Activated T-cell treated with anti-CD3 and anti-CD28 coated beads, Interleukin-2, amount 50 U/mL, for 72 hours (primary cell): Measurements from ENCODE around the gene CDC42BPA. TPM values are rescaled to one million over a fixed set of nuclear protein-coding genes. Genes with fewer than 3 reads are reported as not detected.
"Not testable (repeated sequence)": the region's sequence is repeated elsewhere in the genome, so short reads cannot be mapped to it uniquely, and the experiment has no call there.

Experiments
- ATAC-seq, 2 donors: fragments of 150-1000 bp; cut with Tn5 transposase; replicated peaks in 1 of 2; 2 replicates each; pipeline ENCODE4 v1.10.0; 2021; ENCODE audit warnings: moderate library complexity in 2 of 2, mild to moderate bottlenecking in 1 of 2
- DNase-seq, 2 donors: peaks; one replicate each; pipeline ENCODE4 v3.0.0; 2021 to 2022; ENCODE audit warnings: mixed read lengths in 1 of 2
- H3K27ac Mint-ChIP-seq: one replicate; pipeline ENCODE4 v1.8.0; 2022; ENCODE audit warnings: mild to moderate bottlenecking, moderate library complexity, mixed read lengths
- H3K27me3 Mint-ChIP-seq: one replicate; pipeline ENCODE4 v1.8.0; 2022; ENCODE audit warnings: low read depth, mixed read lengths
- H3K36me3 Mint-ChIP-seq, 2 donors: one replicate each; pipeline ENCODE4 v1.8.0; 2022; ENCODE audit warnings: mixed read lengths in 2 of 2, mild to moderate bottlenecking in 1 of 2; ENCODE audit not compliant: insufficient read depth in 2 of 2
- H3K4me1 Mint-ChIP-seq: one replicate; pipeline ENCODE4 v1.8.0; 2022; ENCODE audit warnings: low read depth, mixed read lengths
- H3K4me3 Mint-ChIP-seq, 2 donors: one replicate each; pipeline ENCODE4 v1.8.0; 2022; ENCODE audit warnings: mild to moderate bottlenecking in 2 of 2, mixed read lengths in 2 of 2, moderate library complexity in 2 of 2
- H3K9me3 Mint-ChIP-seq, 2 donors: one replicate each; pipeline ENCODE4 v1.8.0; 2022; ENCODE audit warnings: mixed read lengths in 2 of 2
- total RNA-seq, 2 donors: library from RNA; stranded (reverse); gene quantifications; one replicate each; pipeline ENCODE4 v1.2.3, GENCODE V29; 2022

Gene CDC42BPA
- total RNA-seq, 2 donors from 2014 or later, result 6.2 to 11.6 TPM

DNA sequence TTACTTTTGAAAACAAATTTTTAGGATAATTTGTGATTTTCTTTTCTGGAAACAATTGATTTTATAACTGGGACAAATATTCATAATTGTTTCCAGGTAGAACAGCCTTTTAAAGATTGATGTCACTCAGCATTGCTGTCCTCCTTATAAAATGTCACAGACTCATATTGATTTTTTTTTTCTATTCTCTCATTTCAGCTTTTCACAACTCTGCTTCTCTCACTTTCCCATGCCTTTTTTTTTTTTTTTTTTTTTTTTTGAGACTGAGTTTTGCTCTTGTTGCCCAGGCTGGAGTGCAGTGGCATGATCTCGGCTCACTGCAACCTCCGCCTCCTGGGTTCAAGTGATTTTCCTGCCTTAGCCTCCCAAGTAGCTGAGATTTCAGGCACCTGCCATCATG, 33.9 kb upstream of the CDC42BPA start:
- H3K4me1 Mint-ChIP-seq, H3K9me3 Mint-ChIP-seq, DNase-seq, H3K4me3 Mint-ChIP-seq, H3K27ac Mint-ChIP-seq, H3K36me3 Mint-ChIP-seq, H3K27me3 Mint-ChIP-seq, ATAC-seq: not testable (repeated sequence)

DNA sequence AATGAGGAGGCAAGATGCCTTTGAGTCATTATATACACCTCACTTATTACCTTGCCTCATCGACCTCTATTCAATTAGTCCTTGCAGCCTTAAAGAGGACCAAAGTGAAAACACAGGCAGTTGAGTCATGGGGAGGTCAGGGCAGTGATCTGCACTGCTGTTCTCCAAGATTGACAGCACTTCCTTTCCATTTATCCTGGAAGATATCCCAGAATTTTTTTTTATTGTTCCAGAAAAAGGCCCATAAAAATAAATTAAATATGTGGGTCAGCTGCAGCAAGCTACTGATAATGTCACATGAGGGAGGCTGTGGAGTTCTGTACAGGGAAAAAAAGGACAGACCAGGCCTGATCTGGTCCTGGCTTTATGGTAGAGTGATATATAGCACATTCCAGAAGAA, 33.2 kb upstream of the CDC42BPA start:
- no peaks in the 10 kb centered on the region for H3K27me3 Mint-ChIP-seq
- H3K4me1 Mint-ChIP-seq, result no peaks in the 10 kb centered on the region
- H3K27ac Mint-ChIP-seq, result no peak overlapping the region
- H3K9me3 Mint-ChIP-seq, result no peaks in the 10 kb centered on the region
- ATAC-seq (no peak), DNase-seq (no peak)
- H3K4me3 Mint-ChIP-seq, result no peak overlapping the region
- no peaks in the 10 kb centered on the region for H3K36me3 Mint-ChIP-seq

DNA sequence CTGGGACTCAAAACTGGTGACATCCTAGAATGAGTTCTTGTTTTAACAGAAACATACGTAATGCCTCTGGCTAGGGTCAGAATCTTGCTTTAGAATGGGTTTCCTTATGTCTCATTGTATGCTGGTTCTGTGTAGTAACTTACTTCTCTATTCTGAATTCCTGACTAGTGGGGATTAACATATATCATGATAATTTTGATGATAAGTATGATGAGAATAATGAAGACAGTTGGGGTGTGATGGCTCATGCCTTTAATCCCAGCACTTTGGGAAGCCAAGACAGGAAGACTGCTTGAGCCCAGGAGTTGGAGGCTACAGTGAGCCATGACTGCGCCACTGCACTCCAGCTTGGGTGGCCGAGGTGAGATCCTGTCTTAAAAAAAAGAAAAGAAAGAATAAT, 31.7 kb upstream of the CDC42BPA start:
- no peaks in the 10 kb centered on the region for H3K9me3 Mint-ChIP-seq
- no peak overlapping the region for H3K27ac Mint-ChIP-seq
- ATAC-seq (no peak), DNase-seq (no peak)
- H3K4me3 Mint-ChIP-seq, result no peak overlapping the region
- no peaks in the 10 kb centered on the region for H3K27me3 Mint-ChIP-seq
- H3K36me3 Mint-ChIP-seq, result no peaks in the 10 kb centered on the region
- H3K4me1 Mint-ChIP-seq, result no peaks in the 10 kb centered on the region

DNA sequence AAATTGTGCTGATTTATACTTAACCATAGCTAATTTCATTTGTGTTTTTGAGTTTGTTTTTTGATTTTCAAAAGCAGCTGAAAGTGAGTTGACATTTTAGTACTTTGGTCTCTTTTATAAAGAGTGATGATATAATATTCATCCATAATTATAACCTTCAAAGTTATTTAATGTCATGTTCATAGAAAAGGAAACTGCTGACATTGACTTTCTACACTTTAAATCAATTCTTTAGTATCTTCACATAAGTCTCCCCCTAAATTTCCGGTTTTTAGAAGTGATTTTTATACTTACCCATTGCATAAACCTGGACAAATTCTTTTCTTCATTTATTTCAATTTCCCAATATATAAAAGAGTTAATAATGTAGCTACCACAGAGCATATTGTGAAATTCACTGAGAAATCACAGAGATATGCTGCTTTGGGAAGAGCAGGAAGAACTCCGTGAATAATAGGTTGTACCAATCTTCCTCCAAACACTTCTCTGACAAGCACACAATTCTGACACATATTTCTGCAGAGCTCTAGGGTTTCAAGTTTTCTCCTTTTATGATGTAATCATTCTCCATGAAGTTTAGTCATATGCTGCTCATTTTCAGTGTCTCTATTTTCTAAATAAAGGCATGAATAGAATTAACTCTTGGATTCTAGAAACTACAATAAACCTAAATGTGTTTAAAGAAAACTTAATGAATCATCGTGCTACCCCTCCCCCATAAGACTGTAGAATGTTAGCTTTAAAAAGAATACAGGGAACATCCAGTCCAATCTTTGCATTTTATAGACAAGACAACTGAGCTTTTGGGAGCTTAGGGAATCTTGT, 25.6 kb upstream of the CDC42BPA start:
- ATAC-seq, result no peak
- Mint-ChIP-seq H3K27ac (no peak overlapping the region), H3K27me3 (no peaks in the 10 kb centered on the region), H3K4me1 (no peaks in the 10 kb centered on the region), H3K9me3 (peaks cover 0 to 1% of the 10 kb centered on the region in 2 donors), H3K4me3 (no peak overlapping the region), H3K36me3 (peaks cover 0 to 1% of the 10 kb centered on the region in 2 donors)
- DNase-seq, result no peak

DNA sequence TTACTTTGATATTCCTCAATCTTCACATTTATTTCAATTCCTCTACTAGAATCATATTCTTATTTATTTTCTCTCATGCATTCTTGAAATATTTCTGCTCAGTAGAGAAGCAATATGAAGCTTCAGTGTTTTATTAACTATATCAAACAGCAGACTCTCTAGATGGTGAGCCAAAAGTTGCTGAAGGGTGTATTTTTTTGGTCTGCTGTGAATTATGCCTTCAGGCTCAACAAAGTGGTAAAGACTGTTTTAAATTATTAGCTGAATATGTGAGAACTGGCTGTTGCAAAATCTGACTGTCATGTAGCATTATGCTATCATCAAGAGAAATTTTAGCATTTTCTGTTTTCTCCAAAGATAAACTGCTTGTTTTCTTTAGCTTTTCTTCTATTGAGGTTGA, 24.9 kb upstream of the CDC42BPA start:
- DNase-seq, result no peak
- peaks cover 0 to 1% of the 10 kb centered on the region in 2 donors for H3K9me3 Mint-ChIP-seq
- H3K27ac Mint-ChIP-seq, result no peak overlapping the region
- no peaks in the 10 kb centered on the region for H3K4me1 Mint-ChIP-seq
- ATAC-seq, result no peak
- peaks cover 0 to 1% of the 10 kb centered on the region in 2 donors for H3K36me3 Mint-ChIP-seq
- H3K27me3 Mint-ChIP-seq, result no peaks in the 10 kb centered on the region
- no peak overlapping the region for H3K4me3 Mint-ChIP-seq

DNA sequence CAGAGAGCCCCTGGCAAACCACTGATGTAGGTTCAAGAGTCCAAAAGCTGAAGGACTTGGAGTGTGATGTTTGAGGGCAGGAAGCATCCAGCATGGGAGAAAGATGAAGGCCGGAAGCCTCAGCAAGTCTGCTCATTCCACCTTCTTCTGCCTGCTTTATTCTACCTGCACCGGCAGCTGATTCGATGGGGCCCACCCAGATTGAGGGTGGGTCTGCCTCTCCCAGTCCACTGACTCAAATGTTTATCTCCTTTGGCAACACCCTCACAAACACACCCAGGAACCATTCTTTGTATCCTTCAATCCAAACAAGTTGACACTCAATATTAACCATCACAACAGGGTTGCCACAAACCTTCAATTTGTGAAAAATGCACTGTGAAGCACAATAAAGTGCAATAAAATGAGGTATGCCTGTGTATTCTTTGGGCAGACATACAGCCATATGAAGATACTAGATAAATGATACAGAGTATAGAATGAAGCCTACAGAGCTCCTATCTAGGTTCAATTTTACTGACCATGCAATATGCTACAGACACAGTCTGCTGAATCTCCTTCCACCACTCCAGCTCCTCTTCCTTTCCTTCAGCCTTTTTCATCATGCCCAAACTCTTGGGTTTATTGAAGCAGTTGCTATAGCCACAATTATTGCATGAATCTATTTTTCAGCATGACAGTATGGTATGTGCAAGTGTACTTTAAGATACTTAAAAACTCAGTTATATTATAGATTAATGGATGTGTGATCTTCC, 24.0 kb upstream of the CDC42BPA start:
- peaks cover 0 to 1% of the 10 kb centered on the region in 2 donors for H3K9me3 Mint-ChIP-seq
- no peak overlapping the region for H3K27ac Mint-ChIP-seq
- DNase-seq (no peak), ATAC-seq (no peak)
- peaks cover 0 to 1% of the 10 kb centered on the region in 2 donors for H3K36me3 Mint-ChIP-seq
- no peaks in the 10 kb centered on the region for H3K27me3 Mint-ChIP-seq
- H3K4me1 Mint-ChIP-seq, result no peaks in the 10 kb centered on the region
- no peak overlapping the region for H3K4me3 Mint-ChIP-seq

- not testable (repeated sequence) for DNase-seq, H3K9me3 Mint-ChIP-seq, H3K4me3 Mint-ChIP-seq, ATAC-seq, H3K27me3 Mint-ChIP-seq, H3K4me1 Mint-ChIP-seq, H3K27ac Mint-ChIP-seq, H3K36me3 Mint-ChIP-seq
These were observed 17.8 kb upstream of the CDC42BPA start for GRCh38 chr1:227336136-227336535.

DNA sequence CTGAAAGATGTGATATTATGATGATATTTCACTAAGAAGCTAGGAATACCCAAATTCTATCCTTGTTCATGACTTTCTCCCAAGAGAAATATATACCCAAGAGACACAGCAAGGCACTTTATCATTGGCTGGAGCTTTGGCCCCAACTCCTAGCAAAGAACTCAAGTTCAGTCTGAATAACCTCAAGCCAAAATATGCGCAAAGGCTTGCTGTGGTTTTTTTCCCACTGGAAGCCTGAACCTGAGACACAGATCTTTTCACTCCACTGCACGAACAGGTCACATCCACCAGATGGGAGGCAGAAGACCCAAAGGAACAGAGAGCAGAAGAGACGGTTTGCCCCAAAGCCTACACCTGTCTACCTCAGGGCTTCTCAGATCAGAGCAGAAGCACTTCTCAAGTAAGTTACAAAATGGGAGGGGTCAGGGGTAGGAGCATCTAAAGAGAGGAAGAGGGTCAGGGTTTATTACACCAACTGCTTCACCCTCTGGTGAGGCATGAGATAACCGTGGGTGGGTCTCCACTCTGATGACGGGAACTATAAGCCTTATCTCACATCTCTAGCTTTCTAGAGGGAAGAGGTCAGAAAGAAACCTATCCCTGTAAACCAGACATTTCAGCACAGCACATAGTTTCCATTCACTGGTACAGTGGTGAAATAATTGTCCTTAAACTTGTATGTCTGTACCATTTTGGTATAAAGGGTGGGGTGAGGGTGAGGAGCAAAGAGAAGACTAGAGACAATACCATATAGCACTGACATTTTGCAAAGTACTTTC, 17.1 kb upstream of the CDC42BPA start:
- ATAC-seq (no peak), DNase-seq (no peak)
- H3K27me3 Mint-ChIP-seq, result peaks cover 5% of the 10 kb centered on the region
- no peak overlapping the region for H3K27ac Mint-ChIP-seq
- H3K36me3 Mint-ChIP-seq, result peaks cover 3 to 6% of the 10 kb centered on the region in 2 donors
- no peak overlapping the region for H3K4me3 Mint-ChIP-seq
- peaks cover 3 to 6% of the 10 kb centered on the region in 2 donors for H3K9me3 Mint-ChIP-seq
- H3K4me1 Mint-ChIP-seq, result no peaks in the 10 kb centered on the region

- H3K36me3 Mint-ChIP-seq, result peaks cover 3 to 6% of the 10 kb centered on the region in 2 donors
- no peaks in the 10 kb centered on the region for H3K4me1 Mint-ChIP-seq
- H3K27me3 Mint-ChIP-seq, result peaks cover 5% of the 10 kb centered on the region
- no peak overlapping the region for H3K27ac Mint-ChIP-seq
- no peak overlapping the region for H3K4me3 Mint-ChIP-seq
- peaks cover 3 to 6% of the 10 kb centered on the region in 2 donors for H3K9me3 Mint-ChIP-seq
- no peak for DNase-seq
- ATAC-seq, result no peak
These were observed 15.1 kb upstream of the CDC42BPA start for GRCh38 chr1:227333423-227333822.

DNA sequence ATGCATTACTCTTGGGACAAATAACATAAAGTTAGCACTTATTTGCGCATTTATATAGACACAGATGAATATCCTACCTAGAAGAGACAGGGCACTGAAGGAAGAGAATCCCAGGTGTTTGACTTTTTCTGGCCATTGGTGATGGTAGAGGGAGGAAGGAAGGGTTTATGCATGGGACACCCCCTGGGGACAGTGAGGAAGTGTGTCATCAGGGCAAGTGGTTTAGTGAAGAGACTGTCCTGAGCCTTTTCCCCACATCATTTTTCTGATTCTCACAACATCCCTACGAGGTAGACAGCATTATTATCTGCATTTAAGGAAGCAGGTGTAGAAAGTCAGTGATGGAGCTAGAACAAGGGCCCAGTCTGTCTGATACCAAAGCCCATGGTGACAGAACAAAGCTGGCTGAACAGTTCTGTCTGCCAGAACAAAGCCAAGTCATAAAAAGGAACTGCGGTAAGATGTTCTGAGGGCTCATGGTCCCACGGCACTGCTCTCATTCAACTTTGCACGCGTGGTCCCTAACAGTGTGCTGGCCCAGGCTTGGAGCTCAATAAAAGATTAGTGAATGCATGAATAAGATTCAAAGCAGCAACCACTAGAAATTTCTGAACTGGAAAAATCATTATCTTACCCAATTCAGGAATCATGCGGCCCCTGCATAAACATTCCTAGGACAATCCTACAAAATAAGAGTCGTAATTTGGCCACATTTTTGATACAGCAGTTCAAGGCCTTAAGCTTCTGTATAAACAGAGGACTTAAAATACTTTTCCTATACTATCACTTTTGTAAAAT, 12.2 kb upstream of the CDC42BPA start:
- no peak for ATAC-seq

GRCh38 chr1:227328405-227329019, 10.2 kb upstream of the CDC42BPA start:
- Mint-ChIP-seq H3K36me3 (peaks cover 1 to 6% of the 10 kb centered on the region in 2 donors), H3K9me3 (peaks cover 1 to 2% of the 10 kb centered on the region in 2 donors), H3K27ac (no peak overlapping the region), H3K4me3 (no peak overlapping the region), H3K27me3 (peaks cover 6% of the 10 kb centered on the region), H3K4me1 (no peaks in the 10 kb centered on the region)
- ATAC-seq (no peak), DNase-seq (no peak)

More for the DNA sequence above, 12.2 kb upstream of the CDC42BPA start:
- no peak overlapping the region for H3K4me3 Mint-ChIP-seq
- DNase-seq, result no peak
- peaks cover 3 to 6% of the 10 kb centered on the region in 2 donors for H3K36me3 Mint-ChIP-seq
- no peaks in the 10 kb centered on the region for H3K4me1 Mint-ChIP-seq
- peaks cover 5% of the 10 kb centered on the region for H3K27me3 Mint-ChIP-seq
- H3K27ac Mint-ChIP-seq, result no peak overlapping the region
- H3K9me3 Mint-ChIP-seq, result peaks cover 3 to 4% of the 10 kb centered on the region in 2 donors

DNA sequence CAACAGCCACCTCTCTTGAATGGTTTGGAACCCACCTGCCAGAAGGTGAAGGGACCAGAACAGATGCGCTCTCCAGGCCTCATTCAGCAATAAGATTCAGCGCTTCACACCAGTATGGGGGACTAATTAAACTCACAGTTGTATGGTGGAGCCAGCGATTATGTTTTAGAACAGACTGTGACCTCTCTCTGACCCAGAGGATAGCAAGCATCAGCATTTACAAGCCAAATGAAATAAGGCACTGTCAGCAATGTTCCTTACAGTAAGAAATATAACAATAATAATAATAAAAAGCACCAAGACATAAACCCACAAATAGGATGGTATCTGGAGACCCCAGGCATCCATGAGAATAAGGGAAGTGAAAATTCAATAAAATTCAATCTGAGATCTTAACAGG, 6.9 kb upstream of the CDC42BPA start:
- Mint-ChIP-seq H3K4me3 (no peak overlapping the region), H3K27ac (no peak overlapping the region), H3K27me3 (peaks cover 35% of the 10 kb centered on the region)

More for the DNA sequence above, 6.9 kb upstream of the CDC42BPA start:
- Mint-ChIP-seq H3K4me1 (peaks cover 10% of the 10 kb centered on the region), H3K9me3 (peaks cover 0 to 3% of the 10 kb centered on the region in 2 donors), H3K36me3 (no peaks in the 10 kb centered on the region)
- DNase-seq, result no peak
- ATAC-seq, result no peak
